PFSK-1 (cell line): Measurements from ENCODE around the gene CFAP91.

Source experiments
- FOXP2 ChIP-seq: optimal IDR thresholded peaks from 2 replicates; pipeline ENCODE3; 2011; ENCODE audit warnings: borderline replicate concordance, control low read depth, inconsistent platforms; ENCODE audit not compliant: insufficient read depth; ENCODE audit errors: extremely low read length, extremely low read depth
- POLR2AphosphoS5 ChIP-seq: IDR thresholded peaks from 2 replicates; pipeline ENCODE4 v1.6.1; 2012; ENCODE audit warnings: low read depth, mild to moderate bottlenecking, control low read depth, low read length, moderate library complexity
- REST ChIP-seq, 2 experiments: IDR thresholded peaks; 2 replicates each; pipeline versions ENCODE4 v1.6.1 to v1.8.0; 2011 to 2012; ENCODE audit warnings: low read depth in 2 of 2, low read length in 2 of 2, control low read depth in 1 of 2, inconsistent platforms in 1 of 2, mild to moderate bottlenecking in 1 of 2, moderate library complexity in 1 of 2; ENCODE audit not compliant: insufficient read depth in 1 of 2
- SIN3A ChIP-seq: IDR thresholded peaks from 2 replicates; pipeline ENCODE4 v1.6.1; 2012; ENCODE audit warnings: mild to moderate bottlenecking, low read length, moderate library complexity, borderline replicate concordance; ENCODE audit not compliant: insufficient read depth
- TAF1 ChIP-seq: IDR thresholded peaks from 2 replicates; pipeline ENCODE4 v1.6.1; 2012; ENCODE audit warnings: low read length, control low read depth, borderline replicate concordance; ENCODE audit not compliant: insufficient read depth

GRCh38 chr3:119676771-119677640 is 25.8 kb upstream of the CFAP91 start, which contains the start of gene COX17:
- 0 out of 2 replicates have a peak, but pooled peaks have one; percentile 12 for TF ChIP-seq TAF1
- TF ChIP-seq REST (IDR thresholded peaks at IDR 0.05; ENCODE audit: insufficient read depth in 1 of 2, low read depth in 2 of 2, low read length in 2 of 2) = no peak
- no peak for TF ChIP-seq SIN3A
- 0 out of 2 replicates have a peak, but pooled peaks have one; percentile 43 for TF ChIP-seq POLR2AphosphoS5
- TF ChIP-seq FOXP2 = no peak
